ENCODE data around the gene CDT1.
"Not testable (repeated sequence)": the region's sequence is repeated elsewhere in the genome, so short reads cannot be mapped to it uniquely, and the experiment has no call there.

The CDT1 gene

GRCh38 chr16:88818575-88818874 is 14.9 kb downstream of the CDT1 start:
- TF ChIP-seq CTCF (IDR thresholded peaks at IDR 0.05; ENCODE audit: low read depth, low read length, missing control alignments) = no peak
- DNase-seq (ENCODE audit: low read depth) = no peak
- in situ Hi-C loops (cut with HindIII; ENCODE audit: low sequenced_read_pairs) = no loop called here
- H3K4me3 ChIP-seq (ENCODE audit: low read depth, low read length) = no peak overlapping the region

GRCh38 chr16:88819126-88819525 is 15.5 kb downstream of the CDT1 start:
- no peak for TF ChIP-seq CTCF (IDR thresholded peaks at IDR 0.05; ENCODE audit: low read depth, low read length, missing control alignments)
- no peak for DNase-seq (ENCODE audit: low read depth)
- in situ Hi-C loops (cut with HindIII; ENCODE audit: low sequenced_read_pairs) = no loop called here
- H3K4me3 ChIP-seq (ENCODE audit: low read depth, low read length) = no peak overlapping the region

- DNase-seq (ENCODE audit: low read depth) = no peak
- H3K4me3 ChIP-seq (ENCODE audit: low read depth, low read length) = no peak overlapping the region
- no peak for TF ChIP-seq CTCF (IDR thresholded peaks at IDR 0.05; ENCODE audit: low read depth, low read length, missing control alignments)
- in situ Hi-C loops (cut with HindIII; ENCODE audit: low sequenced_read_pairs) = no loop called here
Measured at GRCh38 chr16:88820385-88821025, 16.9 kb downstream of the CDT1 start.

GRCh38 chr16:88821168-88821850 is 17.7 kb downstream of the CDT1 start:
- DNase-seq (ENCODE audit: low read depth) = no peak
- in situ Hi-C loops (cut with HindIII; ENCODE audit: low sequenced_read_pairs) = no loop called here
- TF ChIP-seq CTCF (IDR thresholded peaks at IDR 0.05; ENCODE audit: low read depth, low read length, missing control alignments) = no peak
- H3K4me3 ChIP-seq (ENCODE audit: low read depth, low read length) = no peak overlapping the region

GRCh38 chr16:88822281-88823040 is 18.9 kb downstream of the CDT1 start:
- DNase-seq (ENCODE audit: low read depth) = no peak
- in situ Hi-C loops (cut with HindIII; ENCODE audit: low sequenced_read_pairs) = no loop called here
- no peak for TF ChIP-seq CTCF (IDR thresholded peaks at IDR 0.05; ENCODE audit: low read depth, low read length, missing control alignments)
- no peak overlapping the region for H3K4me3 ChIP-seq (ENCODE audit: low read depth, low read length)

GRCh38 chr16:88823646-88824045 is 20.1 kb downstream of the CDT1 start:
- in situ Hi-C loops (cut with HindIII; ENCODE audit: low sequenced_read_pairs); DNase-seq (ENCODE audit: low read depth); H3K4me3 ChIP-seq (ENCODE audit: low read depth, low read length): not testable (repeated sequence)

Measured in astrocyte of the cerebellum (primary cell).